Transverse colon (tissue), 3 donors: ENCODE data around the gene NBPF1.
"Not testable (repeated sequence)": the region's sequence is repeated elsewhere in the genome, so short reads cannot be mapped to it uniquely, and the experiment has no call there.

Source experiments
- CTCF ChIP-seq, 5 experiments: fragments of 200-600 bp in 3 of 5; fragments of 450-650 bp in 2 of 5; sonication (generic) in 3 of 5; IDR thresholded peaks; 1 replicate in 2 of 5; 2 replicates in 3 of 5; pipeline ENCODE4 v1.5.1; 2016 to 2017; ENCODE audit warnings: antibody characterized with exemption in 5 of 5, inconsistent platforms in 3 of 5, mild to moderate bottlenecking in 2 of 5, moderate library complexity in 1 of 5
- POLR2A ChIP-seq: fragments of 450-650 bp; IDR thresholded peaks from one replicate; pipeline ENCODE4 v1.6.1; 2016; ENCODE audit warnings: antibody characterized with exemption, mild to moderate bottlenecking, moderate library complexity

DNA sequence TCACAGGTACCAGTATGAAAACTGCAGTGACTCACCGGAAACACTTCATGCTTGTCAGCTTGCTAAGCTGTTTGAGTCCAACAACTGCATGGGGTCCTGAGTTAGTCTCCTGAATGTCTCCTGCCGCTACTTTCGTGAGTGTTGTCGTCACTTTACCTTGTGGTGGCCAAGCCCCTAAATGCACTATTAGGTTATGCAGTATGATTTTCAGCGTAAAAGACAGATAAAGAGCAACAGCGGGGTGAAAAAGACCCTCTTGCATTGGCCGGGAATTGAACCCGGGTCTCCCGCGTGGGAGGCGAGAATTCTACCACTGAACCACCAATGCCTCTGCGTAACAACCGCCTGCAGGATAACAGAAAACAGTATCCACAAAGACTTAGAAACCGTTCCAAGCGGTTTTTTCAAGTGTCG lies 67.7 kb downstream of the NBPF1 start:
- not testable (repeated sequence) for TF ChIP-seq CTCF (IDR thresholded peaks at IDR 0.05); POLR2A
